IMR-90 (cell line): ENCODE data around the gene CA6. TPM values are rescaled to one million over a fixed set of nuclear protein-coding genes. Genes with fewer than 3 reads are reported as not detected.
"Not testable (repeated sequence)": the region's sequence is repeated elsewhere in the genome, so short reads cannot be mapped to it uniquely, and the experiment has no call there.

Experiments used
- ATAC-seq: fragments of 200-7000 bp; cut with Tn5 transposase; 2 replicates; pipeline ENCODE4 v1.9.1; 2020; ENCODE audit warnings: low read depth, mild to moderate bottlenecking, moderate library complexity
- BruUV-seq: library from RNA; stranded (reverse); fragments of 400-500 nt; replicated peaks from 2 replicates; lab custom pipeline; 2021; lab: Mats Ljungman, UMichigan
- CTCF ChIA-PET: fragments of 300-600 bp; formaldehyde crosslinking; extraction: SDS; loops from one replicate; lab custom pipeline; 2021; ENCODE audit warnings: antibody characterized with exemption; lab: Yijun Ruan, JAX
- POLR2A ChIA-PET: fragments of 300-600 bp; sonication (Branson Sonifier 250); formaldehyde crosslinking; loops from one replicate; lab custom pipeline; 2022; ENCODE audit warnings: antibody characterized with exemption; ENCODE audit not compliant: unreplicated experiment; lab: Charles Lee
- DNase-seq: peaks from one replicate; pipeline ENCODE4 v3.0.0; 2013
- H2AFZ ChIP-seq: replicated peaks from 2 replicates; pipeline ENCODE3; 2013; ENCODE audit warnings: low read length, mild to moderate bottlenecking; ENCODE audit not compliant: poor library complexity
- H2AK5ac ChIP-seq: 2 replicates; pipeline ENCODE4 v1.6.1; 2013; ENCODE audit warnings: low read depth, low read length, inconsistent platforms
- H2AK9ac ChIP-seq: replicated peaks from 2 replicates; pipeline ENCODE3; 2013; ENCODE audit warnings: mild to moderate bottlenecking, low read depth, low read length, moderate library complexity; ENCODE audit not compliant: poor library complexity
- H2BK120ac ChIP-seq: 2 replicates; pipeline ENCODE4 v1.6.1; 2013; ENCODE audit warnings: low read depth, low read length, inconsistent platforms
- H2BK15ac ChIP-seq: 3 replicates; pipeline ENCODE4 v1.6.1; 2013; ENCODE audit warnings: low read depth, low read length, inconsistent platforms
- H2BK20ac ChIP-seq: 2 replicates; pipeline ENCODE4 v1.6.1; 2013; ENCODE audit warnings: low read depth, mild to moderate bottlenecking, inconsistent platforms, low read length, moderate library complexity
- H2BK5ac ChIP-seq: 2 replicates; pipeline ENCODE4 v1.6.1; 2013; ENCODE audit warnings: mild to moderate bottlenecking, low read depth, low read length, inconsistent platforms; ENCODE audit not compliant: poor library complexity, severe bottlenecking
- H3K14ac ChIP-seq: replicated peaks from 2 replicates; pipeline ENCODE4 v1.6.1; 2013; ENCODE audit warnings: low read depth, low read length, inconsistent platforms
- H3K18ac ChIP-seq: 2 replicates; pipeline ENCODE4 v1.6.1; 2013; ENCODE audit warnings: low read depth, low read length, control low read depth
- H3K23ac ChIP-seq: 2 replicates; pipeline ENCODE4 v1.6.1; 2013; ENCODE audit warnings: low read depth, low read length, inconsistent platforms
- H3K27ac ChIP-seq: 2 replicates; pipeline ENCODE4 v1.5.1; 2013; ENCODE audit warnings: mild to moderate bottlenecking, control low read depth, low read length; ENCODE audit not compliant: insufficient read depth
- H3K27me3 ChIP-seq: 2 replicates; pipeline ENCODE4 v1.6.1; 2013; ENCODE audit warnings: low read length; ENCODE audit not compliant: control insufficient read depth, insufficient read depth
- H3K36me3 ChIP-seq: 2 replicates; pipeline ENCODE4 v1.6.1; 2013; ENCODE audit warnings: low read length, mixed read lengths; ENCODE audit not compliant: control insufficient read depth, insufficient read depth
- H3K4ac ChIP-seq: 2 replicates; pipeline ENCODE4 v1.6.1; 2013; ENCODE audit warnings: low read depth, low read length, inconsistent platforms
- H3K4me1 ChIP-seq: 2 replicates; pipeline ENCODE4 v1.6.1; 2013; ENCODE audit warnings: low read length, mixed read lengths; ENCODE audit not compliant: control insufficient read depth, insufficient read depth
- H3K4me2 ChIP-seq: 2 replicates; pipeline ENCODE4 v1.6.1; 2013; ENCODE audit warnings: low read depth, mild to moderate bottlenecking, control low read depth, low read length, moderate library complexity
- H3K4me3 ChIP-seq: 2 replicates; pipeline ENCODE4 v1.5.1; 2013; ENCODE audit warnings: low read depth, mild to moderate bottlenecking, control low read depth, low read length, moderate library complexity; ENCODE audit not compliant: insufficient read depth
- H3K56ac ChIP-seq: 2 replicates; pipeline ENCODE4 v1.6.1; 2013; ENCODE audit warnings: low read length, inconsistent platforms; ENCODE audit not compliant: insufficient read depth; ENCODE audit errors: extremely low read depth
- H3K79me1 ChIP-seq, 2 experiments: 2 replicates each; pipeline ENCODE4 v1.6.1; 2013; ENCODE audit warnings: low read length in 2 of 2, inconsistent platforms in 1 of 2, low read depth in 1 of 2
- H3K9ac ChIP-seq: 2 replicates; pipeline ENCODE4 v1.6.1; 2013; ENCODE audit warnings: low read depth, low read length, control low read depth
- H3K9me1 ChIP-seq: 2 replicates; pipeline ENCODE4 v1.6.1; 2013; ENCODE audit warnings: low read length, inconsistent platforms; ENCODE audit not compliant: insufficient read depth
- H3K9me3 ChIP-seq: 2 replicates; pipeline ENCODE4 v1.6.1; 2013; ENCODE audit warnings: low read length; ENCODE audit not compliant: control insufficient read depth, insufficient read depth
- H4K20me1 ChIP-seq: 2 replicates; pipeline ENCODE4 v1.6.1; 2013; ENCODE audit warnings: low read length, inconsistent platforms; ENCODE audit not compliant: insufficient read depth
- H4K5ac ChIP-seq: 2 replicates; pipeline ENCODE4 v1.6.1; 2013; ENCODE audit warnings: mild to moderate bottlenecking, low read depth, low read length, control low read depth
- H4K8ac ChIP-seq, 2 experiments: 2 replicates each; pipeline ENCODE4 v1.6.1; 2013; ENCODE audit warnings: low read depth in 2 of 2, low read length in 2 of 2, control low read depth in 1 of 2, inconsistent platforms in 1 of 2
- H4K91ac ChIP-seq: 2 replicates; pipeline ENCODE4 v1.6.1; 2013; ENCODE audit warnings: low read depth, low read length, inconsistent platforms; ENCODE audit not compliant: insufficient read depth
- WGBS, 2 experiments: methylation state at CpG; one replicate each; pipeline versions ENCODE4 v1.1.5 to v1.1.7; 2013; ENCODE audit warnings: missing lambda C conversion rate in 2 of 2; ENCODE audit not compliant: insufficient read length in 1 of 2; ENCODE audit errors: extremely low coverage in 2 of 2; 5-methylcytosine and 5-hydroxymethylcytosine counted together
- dilution Hi-C: fragments of 300-500 bp; cut with HindIII; formaldehyde crosslinking; loops from one replicate; pipeline ENCODE4 v1.14.3; 2018; ENCODE audit warnings: low sequenced_read_pairs; ENCODE audit not compliant: unreplicated experiment
- in situ Hi-C: fragments of 300-500 bp; cut with MboI; formaldehyde crosslinking; loops from 3 replicates; pipeline ENCODE4 v1.14.3; 2019; ENCODE audit warnings: low sequenced_read_pairs, inconsistent platforms, mixed read lengths
- intact Hi-C: fragments of 100-400 bp; cut with micrococcal nuclease; formaldehyde crosslinking; loops from 2 replicates; pipeline ENCODE4 v1.10.0; 2022
- polyA plus RNA-seq, 3 experiments: library from polyadenylated mRNA; depleted of rRNA; stranded (reverse); fragments of >200 nt; gene quantifications; 2 replicates each; pipeline ENCODE4 v1.2.3, GENCODE V29; 2012; ENCODE audit warnings: low replicate concordance in 1 of 3
- total RNA-seq: library from RNA; depleted of rRNA; stranded (reverse); fragments of >200 nt; gene quantifications from 2 replicates; pipeline ENCODE4 v1.2.3, GENCODE V29; 2012

CA6 gene
- total and polyA plus RNA-seq, 2 of the 4 experiments (the other 2 are of a cell fraction) = not detected

DNA sequence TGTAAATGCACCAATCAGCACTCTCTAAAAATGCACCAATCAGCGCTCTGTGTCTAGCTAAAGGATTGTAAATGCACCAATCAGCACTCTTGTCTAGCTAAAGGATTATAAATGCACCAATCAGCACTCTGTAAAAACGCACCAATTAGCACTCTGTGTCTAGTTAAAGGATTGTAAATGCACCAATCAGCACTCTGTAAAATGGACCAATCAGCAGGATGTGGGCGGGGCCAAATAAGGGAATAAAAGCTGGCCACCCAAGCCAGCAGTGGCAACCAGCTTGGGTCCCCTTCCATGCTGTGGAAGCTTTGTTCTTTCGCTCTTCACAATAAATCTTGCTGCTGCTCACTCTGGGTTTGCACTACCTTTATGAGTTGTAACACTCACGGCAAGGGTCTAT, 47.2 kb upstream of the CA6 start:
- H2AK9ac ChIP-seq, H3K14ac ChIP-seq: not testable (repeated sequence)

More for the DNA sequence above, 47.2 kb upstream of the CA6 start:
- WGBS, 2 experiments = 71% methylated on average over 2 of the region's 5 CpGs; no CpG with 5 or more reads in 1 of the 2 experiments
- H4K20me1 ChIP-seq, DNase-seq, H3K9ac ChIP-seq, intact Hi-C loops, H3K27ac ChIP-seq, H3K4me1 ChIP-seq, H2AFZ ChIP-seq, H3K36me3 ChIP-seq, H2AK5ac ChIP-seq, H2BK5ac ChIP-seq, ATAC-seq, H3K23ac ChIP-seq, H2BK120ac ChIP-seq, H3K4ac ChIP-seq, H3K56ac ChIP-seq, BruUV-seq, H3K18ac ChIP-seq, H3K4me3 ChIP-seq, H3K27me3 ChIP-seq, H3K9me3 ChIP-seq, H3K4me2 ChIP-seq, dilution Hi-C loops, H4K5ac ChIP-seq, H2BK15ac ChIP-seq, H4K8ac ChIP-seq, in situ Hi-C loops, H3K79me1 ChIP-seq, H4K91ac ChIP-seq, H2BK20ac ChIP-seq: not testable (repeated sequence)
- peaks cover 14% of the 10 kb centered on the region for H3K9me1 ChIP-seq
- ChIA-PET POLR2A (interaction anchor here (1.6 kb wide), 1 partner anchor 20 kb away, joined by 4 read pairs; the partner anchor contains the start of gene ENO1), CTCF (interaction anchor here (0.6 kb wide), 1 partner anchor 213 kb away, joined by 6 read pairs; no protein-coding TSS in a partner anchor)
